ENCODE results near the gene GNAZ.

The GNAZ gene

DNA sequence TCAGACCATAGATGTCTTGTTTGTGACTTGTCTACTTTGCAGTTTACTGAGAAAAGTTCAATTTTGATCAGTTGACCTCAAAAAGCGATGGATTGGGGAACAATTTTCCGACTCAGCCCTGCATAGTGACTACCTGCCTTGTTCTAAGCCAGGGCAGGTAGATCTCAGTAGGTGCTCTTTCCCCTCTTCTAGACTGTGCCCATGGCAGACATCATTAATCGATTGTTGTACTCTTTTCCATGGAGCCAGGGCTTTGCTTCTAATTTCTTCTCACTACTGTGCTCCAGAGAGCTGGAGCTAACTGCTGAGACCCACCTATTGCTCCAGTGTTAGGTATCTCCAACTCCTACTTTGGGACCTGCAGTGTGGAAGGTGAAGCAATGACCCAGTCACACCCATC, 84.8 kb downstream of the GNAZ start:
- DNase-seq (ENCODE audit: low read depth), result no peak

DNA sequence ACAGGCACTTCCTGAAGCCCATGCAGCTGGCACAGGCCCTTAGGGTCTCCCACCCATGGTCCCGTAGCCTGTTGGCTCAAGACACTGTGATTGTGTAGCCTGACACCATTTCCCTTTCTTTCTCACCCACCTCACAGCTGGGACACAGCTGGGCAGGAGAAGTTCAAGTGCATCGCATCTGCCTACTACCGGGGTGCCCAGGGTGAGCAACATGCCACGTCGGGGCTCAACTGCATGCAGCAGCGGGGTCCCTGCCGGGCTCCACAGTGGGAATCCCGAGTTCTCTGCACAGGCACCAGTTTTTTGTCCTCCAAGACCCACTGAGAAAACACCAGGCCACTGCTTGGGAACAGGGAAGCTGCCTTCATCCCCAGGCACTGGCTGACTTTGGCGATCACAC, 85.5 kb downstream of the GNAZ start:
- no peak for DNase-seq (ENCODE audit: low read depth)

DNA sequence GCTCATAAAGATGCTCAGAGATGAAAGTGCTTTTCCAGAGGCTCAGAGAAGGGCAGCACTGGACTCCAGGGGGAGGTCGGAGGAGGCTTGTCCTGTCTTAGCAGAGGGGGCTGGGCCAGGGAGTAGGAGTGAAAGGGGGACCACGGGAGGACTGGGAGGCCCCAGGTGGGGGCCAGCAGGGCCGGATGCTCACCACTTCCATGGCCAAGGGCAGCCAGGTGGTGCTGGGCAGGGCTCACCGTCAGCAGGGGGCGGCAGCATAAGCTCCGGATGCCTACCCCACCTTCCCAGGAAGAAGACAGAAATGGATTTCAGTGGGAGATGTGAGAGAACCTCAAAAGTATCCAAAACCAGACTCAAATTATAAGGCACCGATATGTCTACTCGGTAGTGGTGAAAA, 86.0 kb downstream of the GNAZ start:
- DNase-seq (ENCODE audit: low read depth), result no peak

DNA sequence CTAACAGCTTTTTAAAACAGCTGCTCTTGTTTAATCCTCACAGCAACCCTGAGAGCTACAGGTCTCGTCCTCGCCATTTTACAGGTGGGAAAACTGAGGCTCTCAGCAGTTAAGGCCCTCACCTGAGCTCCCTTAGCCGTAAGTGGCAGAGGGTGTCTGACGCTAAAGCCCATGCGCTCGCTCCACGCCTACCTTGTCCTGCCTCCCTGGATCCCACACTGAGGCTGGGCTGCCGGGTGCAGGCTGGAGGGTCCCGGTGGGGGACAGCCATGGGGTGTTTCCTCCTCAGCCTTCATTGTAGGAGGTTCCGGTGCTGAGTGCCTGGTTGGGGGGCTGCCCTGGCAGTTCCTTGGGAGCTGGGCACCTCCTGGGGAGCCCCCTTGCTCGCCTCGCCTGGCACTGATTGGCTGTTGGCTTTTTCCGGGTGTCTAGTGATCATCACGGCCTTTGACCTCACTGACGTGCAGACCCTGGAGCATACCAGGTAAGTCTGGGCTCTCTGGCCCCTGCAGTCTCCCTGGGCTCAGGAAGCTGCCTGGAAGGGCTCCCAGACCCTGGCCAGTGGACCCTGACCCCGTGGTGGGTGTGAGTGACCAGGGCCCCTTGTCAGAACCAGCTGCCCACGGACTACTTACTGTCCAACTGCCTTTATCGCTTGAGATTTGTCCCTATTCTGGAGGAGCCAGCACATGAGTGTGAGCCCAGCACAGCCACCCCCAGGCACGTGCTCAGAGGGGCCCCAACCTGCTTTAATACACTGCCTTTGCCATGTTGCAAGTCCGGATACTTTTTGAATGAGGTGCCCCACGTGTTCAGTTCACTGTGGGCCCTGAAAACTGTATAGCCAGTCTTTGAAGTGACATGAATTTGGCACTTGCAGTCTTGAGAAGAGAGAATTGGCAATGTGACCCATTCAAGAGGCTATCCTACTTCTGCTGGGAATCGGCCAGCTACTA, 87.5 kb downstream of the GNAZ start:
- no peak for DNase-seq (ENCODE audit: low read depth)

DNA sequence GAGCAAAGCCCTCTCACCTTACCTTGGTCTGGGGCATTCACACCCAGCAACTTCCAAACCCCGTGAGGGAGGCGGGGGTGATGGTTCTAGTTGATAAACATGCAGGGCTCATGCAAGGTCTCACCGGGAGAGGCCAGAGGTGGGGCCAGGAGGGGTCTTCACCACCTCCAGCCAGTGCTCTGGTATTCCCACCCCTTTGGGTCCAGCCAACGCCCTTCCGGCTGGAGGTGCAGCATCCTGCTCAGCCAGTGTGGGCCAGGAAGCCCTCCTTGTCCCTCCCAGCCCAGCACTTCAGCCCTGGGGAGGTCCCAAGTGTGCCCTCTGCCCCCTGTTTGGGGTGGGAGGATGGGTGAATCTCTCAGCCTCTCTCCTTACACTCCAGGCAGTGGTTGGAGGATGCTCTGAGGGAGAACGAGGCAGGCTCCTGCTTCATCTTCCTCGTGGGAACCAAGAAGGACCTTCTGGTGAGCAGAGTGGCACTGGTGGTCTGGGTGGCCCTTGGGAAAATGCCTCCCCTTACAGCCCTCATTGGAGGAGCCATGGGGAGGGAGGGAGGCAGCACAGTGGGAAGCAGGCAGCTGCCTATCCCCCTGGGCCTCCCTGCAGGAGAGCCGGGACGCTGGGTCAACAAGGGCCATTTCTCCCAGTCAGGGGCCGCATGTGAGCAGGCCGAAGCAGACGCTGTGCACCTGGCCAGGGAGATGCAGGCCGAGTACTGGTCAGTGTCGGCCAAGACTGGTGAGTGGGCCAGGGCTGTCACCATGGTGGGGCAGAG, 88.4 kb downstream of the GNAZ start:
- no peak for DNase-seq (ENCODE audit: low read depth)

DNA sequence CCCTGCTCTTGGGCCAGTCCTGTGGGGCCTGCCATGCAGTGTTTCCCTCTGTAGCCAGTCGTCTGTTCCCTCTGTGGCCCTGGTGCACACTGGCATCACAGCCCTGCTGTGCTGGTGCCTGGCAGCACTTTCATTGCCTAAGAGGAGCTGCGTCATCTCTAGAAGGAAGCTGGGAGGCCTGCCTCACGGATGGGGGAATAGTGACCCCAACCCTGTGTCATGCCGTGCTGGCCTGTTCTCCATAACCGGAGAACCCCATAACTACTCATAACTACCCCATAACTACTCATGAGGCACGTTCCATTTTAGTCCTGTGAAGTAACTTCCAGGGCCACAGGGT, 88.9 kb downstream of the GNAZ start:
- DNase-seq (ENCODE audit: low read depth), result no peak

DNA sequence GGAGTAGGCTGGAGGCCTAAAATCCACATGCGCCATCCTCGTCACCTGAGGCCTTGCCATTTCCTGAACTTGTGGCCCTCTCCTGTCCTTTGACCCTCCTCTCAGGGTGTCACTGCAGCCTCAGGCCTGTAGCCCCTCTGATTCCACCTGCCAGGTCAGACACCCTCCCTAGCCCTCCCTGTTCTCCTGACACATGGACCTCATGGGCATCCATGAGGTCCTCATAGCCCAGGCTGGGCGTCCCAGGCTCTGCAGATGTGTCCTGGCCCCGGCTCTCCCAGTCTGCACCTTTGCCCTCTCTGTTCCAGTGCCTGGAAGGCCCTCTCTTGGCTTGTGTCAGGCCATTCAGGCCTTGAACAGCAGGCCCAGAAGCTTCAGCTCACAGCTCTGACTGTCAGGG, 90.7 kb downstream of the GNAZ start:
- no peak for DNase-seq (ENCODE audit: low read depth)

DNA sequence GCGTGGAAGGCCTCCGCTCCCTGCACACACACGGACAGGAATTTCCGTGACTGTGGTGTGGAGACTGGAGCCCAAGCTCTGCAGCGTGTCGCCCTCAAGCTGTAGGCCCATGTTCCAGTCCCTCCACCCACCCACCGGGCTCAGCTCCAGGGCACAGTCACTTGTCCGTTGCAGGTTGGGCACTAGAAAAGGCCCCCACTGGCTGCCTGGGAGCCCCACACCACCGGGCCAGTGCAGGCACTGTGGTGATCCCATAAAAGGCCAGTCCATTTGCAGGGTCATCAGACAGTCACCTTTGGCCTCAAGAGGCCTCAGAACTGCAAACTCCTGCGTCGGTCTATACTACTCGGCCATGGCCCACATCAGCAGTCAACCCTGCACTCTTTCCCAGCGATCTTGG, 91.3 kb downstream of the GNAZ start:
- DNase-seq (ENCODE audit: low read depth), result no peak

DNA sequence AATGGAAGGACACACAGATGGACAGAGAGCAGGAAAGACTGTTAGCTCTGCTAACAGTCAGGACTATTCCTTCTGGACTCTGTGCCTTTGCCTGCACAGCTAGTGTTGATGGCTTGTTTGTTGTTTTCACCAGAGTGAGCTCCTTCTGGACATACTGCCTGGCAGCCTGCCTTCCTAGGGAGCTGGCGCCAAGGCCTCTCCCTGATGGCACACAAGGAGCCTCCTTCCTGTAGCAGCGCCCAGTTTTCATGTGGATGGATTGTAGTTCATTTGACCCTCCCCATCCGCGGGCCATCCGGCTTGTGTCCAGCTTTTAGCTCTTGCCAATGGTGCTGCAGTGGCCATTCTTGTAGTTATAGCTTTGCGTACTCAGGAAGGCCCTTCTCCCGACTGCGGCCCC, 93.3 kb downstream of the GNAZ start:
- DNase-seq (ENCODE audit: low read depth), result no peak

DNA sequence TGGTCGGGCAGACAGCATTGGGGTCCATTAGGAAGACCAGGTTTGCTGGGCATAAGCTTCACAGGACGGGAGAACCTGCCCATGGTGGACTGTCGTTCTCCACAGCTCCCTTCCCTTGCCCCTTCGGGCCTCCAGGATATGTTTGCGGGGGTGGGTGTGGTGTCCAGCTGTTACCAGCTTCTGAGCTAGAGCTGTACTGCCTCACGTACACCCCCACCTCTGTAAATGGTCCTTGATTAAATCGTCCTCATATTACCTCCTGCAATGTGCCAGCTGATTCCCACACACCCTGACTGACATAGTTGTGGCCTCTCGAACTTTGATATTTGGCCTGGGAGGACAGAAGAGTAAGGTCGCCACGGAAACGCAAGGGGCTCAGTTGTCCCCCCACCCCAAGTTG, 93.8 kb downstream of the GNAZ start:
- no peak for DNase-seq (ENCODE audit: low read depth)

DNA sequence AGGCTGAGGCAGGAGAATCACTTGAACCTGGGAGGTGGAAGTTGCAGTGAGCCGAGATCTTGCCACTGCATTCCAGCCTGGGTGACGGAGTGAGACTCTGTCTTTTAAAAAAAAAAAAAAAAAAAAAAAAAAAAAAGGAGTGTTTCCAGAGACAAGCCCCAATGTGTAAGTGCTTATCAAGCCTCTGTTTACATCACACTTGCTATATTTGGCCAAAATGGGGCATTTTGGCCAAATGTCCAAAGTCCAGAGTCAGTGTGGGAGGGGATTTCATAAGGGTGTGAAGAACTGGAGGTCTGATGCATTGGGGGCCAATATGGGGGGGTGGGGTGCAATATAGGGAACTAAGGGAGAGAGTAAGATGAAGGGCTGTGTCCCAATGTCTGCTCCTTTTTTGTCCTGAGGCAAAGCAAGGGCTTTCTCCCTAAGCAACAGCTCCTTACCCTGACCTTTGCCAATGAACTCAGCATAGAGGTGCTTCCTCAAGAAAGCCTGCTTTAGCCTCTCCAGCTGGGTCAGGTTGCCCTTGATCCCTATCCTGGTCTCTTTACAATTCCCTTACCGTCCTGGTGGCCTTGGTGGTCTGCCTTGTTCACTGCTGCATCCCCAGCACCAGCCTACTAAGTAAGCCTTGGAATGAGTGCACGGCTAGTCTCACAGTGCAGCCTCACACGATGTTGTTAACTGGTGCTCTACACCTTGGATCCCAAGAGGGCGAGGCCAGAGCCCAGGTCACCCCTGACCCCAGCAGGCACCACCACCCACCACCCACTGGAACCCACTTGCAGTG, 95.9 kb downstream of the GNAZ start:
- no peak for DNase-seq (ENCODE audit: low read depth)

DNA sequence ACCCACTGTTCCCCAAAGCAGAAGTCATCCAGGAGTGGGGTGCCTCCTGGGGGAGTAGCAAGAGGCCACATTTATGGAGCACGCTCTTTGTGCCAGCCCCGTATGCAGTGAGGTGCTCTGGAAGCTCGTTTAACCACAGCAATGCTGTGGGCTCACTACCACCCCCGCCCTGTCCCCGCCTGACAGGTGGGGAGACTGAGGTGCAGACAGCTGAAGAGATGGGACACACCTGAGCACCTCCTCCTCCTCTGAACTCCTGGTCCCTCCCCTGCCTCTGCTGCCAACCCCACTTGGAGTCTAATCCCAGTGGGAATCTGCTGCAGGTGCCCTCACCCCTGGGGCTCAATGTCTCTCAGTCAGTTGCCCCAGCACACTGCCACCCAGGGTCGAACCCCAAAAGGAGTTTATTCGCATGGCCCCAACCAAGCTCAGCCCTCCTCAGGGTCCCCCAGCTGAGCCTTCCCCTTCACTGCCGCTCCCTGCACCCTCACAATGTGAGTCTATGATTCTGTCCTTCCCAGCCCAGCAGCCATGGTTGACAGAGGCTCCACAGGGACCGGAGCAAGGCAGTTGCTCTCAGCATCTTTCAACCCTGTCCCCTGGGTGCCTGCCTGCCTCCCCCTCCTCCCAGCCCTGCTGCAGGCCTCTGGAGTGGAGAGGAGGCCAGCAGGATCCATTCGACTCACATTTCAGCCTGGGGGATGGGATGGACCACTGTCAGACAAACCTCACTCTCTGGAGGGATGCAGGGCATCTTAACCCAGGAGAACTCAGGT, 96.7 kb downstream of the GNAZ start:
- DNase-seq (ENCODE audit: low read depth), result no peak

DNA sequence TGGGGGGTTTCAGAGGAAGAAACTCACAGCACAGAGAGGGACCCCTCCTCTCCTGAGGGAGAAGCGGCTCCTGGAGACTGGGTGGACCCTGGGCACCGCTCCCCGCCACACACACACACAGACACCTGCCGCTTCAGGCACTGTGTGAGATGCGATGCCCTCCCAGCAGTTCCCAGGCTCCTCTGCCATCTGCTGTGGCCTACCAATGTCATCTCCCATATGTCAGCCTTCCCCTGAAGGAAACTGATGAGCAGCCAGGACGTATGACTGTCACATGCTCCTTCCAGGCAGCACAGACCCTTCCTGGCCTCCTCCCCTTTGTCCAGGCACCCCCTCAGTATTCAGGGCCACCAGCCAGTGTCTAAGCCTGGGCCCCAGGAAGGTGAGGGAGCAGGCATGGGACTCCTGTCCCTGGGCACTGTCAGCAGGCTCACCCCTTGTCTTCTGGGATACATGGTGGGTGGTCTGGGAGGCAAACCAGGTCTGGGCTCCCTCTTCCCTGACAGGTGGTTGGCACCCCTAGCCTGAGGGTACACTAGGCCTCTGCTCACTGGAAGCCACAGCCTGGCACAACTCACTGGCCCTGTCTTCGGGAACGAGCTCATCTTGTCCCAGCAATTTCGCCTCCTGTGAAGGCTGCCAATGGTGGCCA, 98.2 kb downstream of the GNAZ start:
- no peak for DNase-seq (ENCODE audit: low read depth)

DNA sequence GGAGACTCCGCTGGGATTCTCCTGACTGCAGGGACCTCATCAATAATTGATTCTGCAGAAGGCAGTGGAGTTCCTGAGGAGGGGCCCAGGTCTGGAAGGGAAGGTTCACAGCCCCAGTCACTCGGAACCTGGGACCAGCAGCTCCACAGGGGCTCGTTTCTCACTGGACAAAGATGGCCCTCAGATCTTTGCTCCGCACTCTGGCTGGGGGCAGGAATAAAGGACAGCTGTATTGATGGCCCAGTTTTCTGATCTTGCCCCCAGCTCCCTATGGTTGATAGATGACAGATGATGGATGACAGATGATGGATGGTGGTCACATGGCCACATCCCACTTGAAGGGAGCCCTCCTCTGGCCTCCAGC, 98.7 kb downstream of the GNAZ start:
- DNase-seq (ENCODE audit: low read depth), result no peak

All from activated T-cell treated with anti-CD3 and anti-CD28 coated beads for 24 hours (primary cell).